GM21619 (cell line): ENCODE measurements around the gene HYOU1.
"Not testable (repeated sequence)": the region's sequence is repeated elsewhere in the genome, so short reads cannot be mapped to it uniquely, and the experiment has no call there.

ENCODE experiments used
- ATAC-seq: cut with Tn5 transposase; IDR thresholded peaks from one replicate; pipeline ENCODE4 v1.9.1; 2021; ENCODE audit not compliant: unreplicated experiment

The HYOU1 gene, protein sequence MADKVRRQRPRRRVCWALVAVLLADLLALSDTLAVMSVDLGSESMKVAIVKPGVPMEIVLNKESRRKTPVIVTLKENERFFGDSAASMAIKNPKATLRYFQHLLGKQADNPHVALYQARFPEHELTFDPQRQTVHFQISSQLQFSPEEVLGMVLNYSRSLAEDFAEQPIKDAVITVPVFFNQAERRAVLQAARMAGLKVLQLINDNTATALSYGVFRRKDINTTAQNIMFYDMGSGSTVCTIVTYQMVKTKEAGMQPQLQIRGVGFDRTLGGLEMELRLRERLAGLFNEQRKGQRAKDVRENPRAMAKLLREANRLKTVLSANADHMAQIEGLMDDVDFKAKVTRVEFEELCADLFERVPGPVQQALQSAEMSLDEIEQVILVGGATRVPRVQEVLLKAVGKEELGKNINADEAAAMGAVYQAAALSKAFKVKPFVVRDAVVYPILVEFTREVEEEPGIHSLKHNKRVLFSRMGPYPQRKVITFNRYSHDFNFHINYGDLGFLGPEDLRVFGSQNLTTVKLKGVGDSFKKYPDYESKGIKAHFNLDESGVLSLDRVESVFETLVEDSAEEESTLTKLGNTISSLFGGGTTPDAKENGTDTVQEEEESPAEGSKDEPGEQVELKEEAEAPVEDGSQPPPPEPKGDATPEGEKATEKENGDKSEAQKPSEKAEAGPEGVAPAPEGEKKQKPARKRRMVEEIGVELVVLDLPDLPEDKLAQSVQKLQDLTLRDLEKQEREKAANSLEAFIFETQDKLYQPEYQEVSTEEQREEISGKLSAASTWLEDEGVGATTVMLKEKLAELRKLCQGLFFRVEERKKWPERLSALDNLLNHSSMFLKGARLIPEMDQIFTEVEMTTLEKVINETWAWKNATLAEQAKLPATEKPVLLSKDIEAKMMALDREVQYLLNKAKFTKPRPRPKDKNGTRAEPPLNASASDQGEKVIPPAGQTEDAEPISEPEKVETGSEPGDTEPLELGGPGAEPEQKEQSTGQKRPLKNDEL

DNA sequence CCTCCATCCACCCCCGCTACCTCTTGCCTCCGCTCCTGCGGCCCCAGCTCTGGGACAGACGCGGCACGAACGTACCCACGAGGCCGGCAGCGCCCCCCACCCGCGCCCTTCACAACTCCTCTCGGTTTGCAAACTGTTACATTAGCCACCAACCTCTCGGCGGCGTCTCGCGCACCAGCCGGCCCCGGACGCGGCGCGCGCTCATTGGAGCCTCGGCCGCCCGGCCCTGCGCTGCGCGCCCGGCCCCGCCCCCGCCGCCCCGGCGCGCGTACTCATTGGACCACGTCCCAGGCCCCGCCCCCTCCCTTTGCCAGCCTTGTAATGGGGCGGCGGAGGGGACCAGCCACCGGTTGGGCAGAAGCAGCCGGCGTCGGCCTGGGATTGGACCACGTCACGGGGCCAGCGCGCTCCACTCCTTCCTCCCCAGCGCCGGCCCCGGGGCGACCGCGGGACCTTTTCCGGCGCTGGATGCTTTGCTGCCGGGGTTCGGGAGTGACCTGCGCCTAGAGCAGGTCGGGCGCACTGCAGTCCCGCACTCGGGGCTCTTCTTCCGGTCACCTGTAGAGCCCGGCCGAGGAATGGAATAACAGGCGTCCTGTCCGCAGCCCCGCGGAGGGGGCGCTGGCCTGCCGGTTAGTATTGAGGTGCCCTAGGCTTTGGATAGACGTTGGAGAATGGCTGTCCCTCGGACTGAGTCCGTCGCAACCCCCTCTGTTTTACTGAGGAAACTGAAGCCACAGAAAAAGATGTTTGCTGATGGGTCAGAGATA, at the start of gene HYOU1:
Gene HYOU1 (minus strand): TSS at position 206 of the 770 bp plus-strand sequence. CDS start 1,045 bp downstream, outside the sequence.
- peak; percentile 92 for ATAC-seq

DNA sequence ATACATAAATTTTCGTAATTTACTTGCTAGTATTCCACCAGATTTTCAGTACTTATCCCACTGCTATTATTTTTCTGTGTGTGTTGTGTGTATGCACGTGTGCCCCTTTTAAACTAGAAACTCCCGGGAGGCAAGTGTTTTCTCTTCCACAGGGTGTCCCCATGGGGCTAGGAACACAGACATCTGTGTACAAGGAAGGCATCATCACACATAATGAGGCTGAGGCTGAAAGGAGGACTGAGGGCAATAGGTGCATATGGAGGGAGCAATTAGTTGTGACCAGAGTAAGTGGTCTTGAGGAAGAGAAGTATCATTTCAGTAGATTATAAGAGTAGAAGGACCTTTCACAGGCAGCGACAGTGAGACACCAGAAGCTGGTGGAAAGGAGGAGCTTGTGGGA, 46.8 kb upstream of the HYOU1 start:
- ATAC-seq, result no peak

- not testable (repeated sequence) for ATAC-seq
Measured at GRCh38 chr11:119103161-119103664, 46.2 kb upstream of the HYOU1 start.

DNA sequence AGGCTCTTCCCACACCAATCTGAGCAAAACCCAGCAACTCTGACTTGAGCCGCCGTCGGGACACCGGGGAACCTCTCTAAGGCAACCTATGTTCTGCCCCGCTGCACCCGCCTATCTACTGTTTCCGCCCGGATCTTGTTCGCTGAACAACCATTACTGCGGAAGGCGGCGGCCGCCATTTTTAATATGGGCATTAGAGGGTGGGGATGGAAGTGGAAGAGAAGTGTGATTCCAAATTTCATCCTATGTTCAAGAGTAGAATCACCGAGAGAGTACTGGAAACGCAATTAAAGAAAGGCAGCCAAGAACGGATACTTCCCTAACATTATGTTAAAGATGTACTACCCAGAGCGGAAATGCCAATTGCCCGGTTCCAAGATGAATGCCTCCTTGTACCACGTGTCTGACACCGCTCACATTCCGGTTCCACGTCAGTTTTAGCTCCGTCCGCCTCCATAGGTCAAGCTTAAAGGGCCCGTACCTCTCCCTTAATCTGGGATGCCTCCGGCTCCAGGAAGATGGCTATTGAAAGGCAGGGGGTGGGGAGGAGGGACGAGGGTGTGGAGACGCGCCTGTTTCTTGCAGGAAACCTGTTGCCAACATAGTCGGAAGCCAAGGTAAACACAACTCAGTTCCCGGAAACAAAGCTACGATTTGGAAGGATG, 44.9 kb upstream of the HYOU1 start, which contains the start of gene DPAGT1:
Gene DPAGT1 (minus strand): TSS at position 95 of the 665 bp plus-strand sequence. CDS start 198 bp downstream, outside the sequence.
- ATAC-seq, result peak; percentile 75

DNA sequence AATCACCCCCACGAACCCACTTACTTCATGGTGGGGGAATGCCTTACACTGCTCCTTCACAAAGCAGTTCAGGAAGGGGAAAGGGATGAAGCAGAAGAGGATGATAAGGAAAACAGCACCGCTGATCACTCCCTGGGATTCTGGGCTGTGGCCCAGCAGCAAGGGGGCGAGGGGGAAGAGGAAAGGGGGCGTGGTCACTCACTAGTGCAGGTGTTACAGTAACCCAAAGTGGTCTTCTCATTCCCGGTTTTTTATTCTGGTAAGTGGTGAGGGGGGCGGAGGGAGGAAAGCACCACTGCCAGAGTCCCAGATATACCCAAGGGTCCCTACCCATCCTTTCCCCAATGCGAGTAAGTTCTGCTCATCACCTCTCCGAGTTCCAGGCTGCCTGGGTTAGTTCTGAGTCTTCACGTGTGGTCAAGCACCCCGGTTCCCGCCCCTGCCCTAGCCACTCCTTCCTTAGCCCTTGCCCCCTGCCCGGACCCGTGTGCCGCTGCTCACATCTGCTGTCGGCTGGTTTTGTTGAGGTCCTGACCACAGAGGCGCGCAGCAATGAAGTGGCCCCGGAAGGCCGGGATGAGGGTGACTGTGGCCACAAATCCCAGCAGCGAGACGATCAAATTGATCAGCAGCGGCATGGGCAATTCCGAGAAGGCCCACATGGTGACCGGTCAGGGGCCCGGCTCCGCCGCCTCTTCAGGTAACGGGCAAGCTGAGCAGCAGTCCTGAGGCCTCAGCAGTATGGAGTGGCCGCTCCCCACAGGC, 44.2 kb upstream of the HYOU1 start:
- peak; percentile 16 for ATAC-seq

DNA sequence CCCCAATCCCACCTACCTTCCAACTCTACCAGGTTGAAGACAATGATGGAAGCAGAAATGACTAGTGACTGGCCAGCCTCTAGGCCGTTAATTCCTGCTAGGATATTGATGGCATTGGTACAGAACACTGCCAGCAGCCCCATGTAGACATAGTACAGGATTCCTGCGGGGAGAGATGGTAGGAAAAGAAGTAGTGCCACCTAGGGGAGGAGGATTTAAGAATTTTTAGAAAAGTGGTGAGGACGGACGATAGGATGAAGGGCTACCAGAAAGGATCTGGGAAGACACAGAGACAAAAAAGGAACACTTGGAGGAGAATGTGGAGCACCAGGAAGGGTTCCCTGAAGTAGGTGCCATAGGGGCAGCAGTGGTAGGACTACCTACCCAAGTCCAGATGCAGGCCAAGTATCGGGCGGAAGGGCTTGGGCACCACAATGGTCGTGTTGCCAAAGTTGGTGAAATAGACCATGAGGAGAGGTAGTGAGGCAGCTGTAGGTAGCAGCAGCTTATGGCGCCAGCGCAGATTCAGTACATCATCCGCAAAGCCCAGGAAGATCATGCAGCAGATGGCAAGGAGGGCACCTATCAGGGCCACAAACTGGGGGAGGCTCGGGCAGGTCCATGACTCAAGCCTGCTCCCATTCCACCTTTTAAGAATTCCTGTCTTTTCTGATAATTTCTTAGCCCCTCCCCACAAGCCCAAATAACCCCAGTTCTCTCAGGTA, 43.4 kb upstream of the HYOU1 start:
- ATAC-seq, result no peak

- no peak for ATAC-seq
Measured at GRCh38 chr11:119099711-119100110, 42.7 kb upstream of the HYOU1 start.

- peak; percentile 77 for ATAC-seq
Measured at GRCh38 chr11:119095066-119095880, 38.3 kb upstream of the HYOU1 start.

GRCh38 chr11:119094816-119095065, 37.7 kb upstream of the HYOU1 start:
- peak; percentile 34 for ATAC-seq

DNA sequence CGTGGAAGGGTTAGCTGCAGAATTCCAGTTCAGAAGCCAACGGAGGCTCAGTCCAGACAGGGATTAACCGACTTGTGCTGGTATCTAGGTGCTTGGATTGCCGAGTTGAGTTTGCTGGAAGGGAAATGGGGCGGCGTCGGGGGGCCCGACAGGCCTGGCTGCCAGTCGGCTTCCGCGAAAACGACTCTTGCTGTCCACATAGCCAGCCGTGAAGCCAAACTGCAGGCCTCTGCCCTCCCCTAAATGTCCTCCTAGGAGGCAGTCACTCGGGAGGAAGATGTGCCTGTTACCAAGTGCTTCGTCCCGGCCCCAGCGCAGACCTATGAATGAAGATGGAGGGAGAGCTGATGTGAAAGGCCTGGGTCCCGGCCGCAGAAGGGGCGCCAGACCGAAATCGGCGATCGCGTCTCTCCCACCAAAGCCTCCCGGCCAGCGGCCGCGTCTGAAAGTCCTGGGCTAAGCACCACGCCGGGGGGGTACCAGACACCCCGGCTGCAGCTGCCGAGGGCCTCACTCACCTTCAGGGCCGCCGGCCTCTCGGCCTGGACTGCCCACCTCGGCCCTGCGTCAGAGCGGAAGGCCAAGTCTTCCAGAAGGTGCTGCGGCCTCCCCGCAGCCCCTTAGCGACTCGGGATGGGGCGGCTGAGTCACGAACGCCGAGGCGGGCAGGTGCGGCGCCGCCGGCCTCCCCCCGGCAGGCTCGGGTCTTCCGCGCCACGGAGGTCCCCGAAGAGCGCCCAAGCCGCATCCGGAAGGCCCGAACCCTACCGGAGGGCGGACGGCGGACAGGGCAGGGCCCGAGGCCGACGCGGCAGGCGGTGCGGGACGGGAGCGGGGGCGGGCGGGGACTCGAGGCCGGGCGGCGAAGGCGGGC, 37.2 kb upstream of the HYOU1 start:
- ATAC-seq, result peak; percentile 4

DNA sequence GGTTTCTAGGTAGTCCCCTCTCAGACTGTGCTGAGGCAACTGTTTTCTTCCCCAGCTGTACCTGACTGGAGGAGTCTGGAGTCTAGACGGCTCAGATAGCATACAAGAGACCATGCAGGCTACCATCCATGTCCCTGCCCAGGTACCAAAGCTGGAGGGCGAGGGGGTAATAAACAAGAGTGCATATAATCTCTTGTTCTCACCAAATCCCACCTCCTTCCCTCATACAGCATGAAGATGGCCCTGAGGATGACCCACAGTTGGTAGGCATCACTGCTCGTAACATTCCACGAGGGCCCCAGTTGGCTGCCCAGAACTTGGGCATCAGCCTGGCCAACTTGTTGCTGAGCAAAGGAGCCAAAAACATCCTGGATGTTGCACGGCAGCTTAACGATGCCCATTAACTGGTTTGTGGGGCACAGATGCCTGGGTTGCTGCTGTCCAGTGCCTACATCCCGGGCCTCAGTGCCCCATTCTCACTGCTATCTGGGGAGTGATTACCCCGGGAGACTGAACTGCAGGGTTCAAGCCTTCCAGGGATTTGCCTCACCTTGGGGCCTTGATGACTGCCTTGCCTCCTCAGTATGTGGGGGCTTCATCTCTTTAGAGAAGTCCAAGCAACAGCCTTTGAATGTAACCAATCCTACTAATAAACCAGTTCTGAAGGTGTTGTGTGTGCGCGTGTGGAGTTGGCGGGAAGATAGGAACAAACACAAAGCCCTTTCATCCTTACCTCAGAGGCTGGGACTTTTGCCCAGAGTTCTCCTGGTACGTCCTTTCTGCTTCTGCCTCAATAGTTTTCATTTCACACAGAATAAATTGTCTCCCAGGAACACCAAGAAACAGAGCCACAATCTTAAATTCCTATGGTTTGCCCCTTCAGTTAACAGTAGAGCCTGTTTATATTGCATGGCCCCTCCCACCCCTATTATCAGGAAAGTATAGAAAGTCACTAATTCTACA, 36.2 kb upstream of the HYOU1 start:
- no peak for ATAC-seq

- no peak for ATAC-seq
Measured at GRCh38 chr11:119091966-119092879, 35.2 kb upstream of the HYOU1 start.

- ATAC-seq, result no peak
Measured at GRCh38 chr11:119091178-119091577, 34.2 kb upstream of the HYOU1 start.

GRCh38 chr11:119089319-119089718, 32.3 kb upstream of the HYOU1 start:
- no peak for ATAC-seq

- ATAC-seq, result no peak
Measured at GRCh38 chr11:119088406-119088805, 31.4 kb upstream of the HYOU1 start.
